ENCODE results near the gene KRT14. TPM values are rescaled to one million over a fixed set of nuclear protein-coding genes. Genes with fewer than 3 reads are reported as not detected.

Gene KRT14
- total RNA-seq, 1 experiment from 2014 or later, result not detected

DNA sequence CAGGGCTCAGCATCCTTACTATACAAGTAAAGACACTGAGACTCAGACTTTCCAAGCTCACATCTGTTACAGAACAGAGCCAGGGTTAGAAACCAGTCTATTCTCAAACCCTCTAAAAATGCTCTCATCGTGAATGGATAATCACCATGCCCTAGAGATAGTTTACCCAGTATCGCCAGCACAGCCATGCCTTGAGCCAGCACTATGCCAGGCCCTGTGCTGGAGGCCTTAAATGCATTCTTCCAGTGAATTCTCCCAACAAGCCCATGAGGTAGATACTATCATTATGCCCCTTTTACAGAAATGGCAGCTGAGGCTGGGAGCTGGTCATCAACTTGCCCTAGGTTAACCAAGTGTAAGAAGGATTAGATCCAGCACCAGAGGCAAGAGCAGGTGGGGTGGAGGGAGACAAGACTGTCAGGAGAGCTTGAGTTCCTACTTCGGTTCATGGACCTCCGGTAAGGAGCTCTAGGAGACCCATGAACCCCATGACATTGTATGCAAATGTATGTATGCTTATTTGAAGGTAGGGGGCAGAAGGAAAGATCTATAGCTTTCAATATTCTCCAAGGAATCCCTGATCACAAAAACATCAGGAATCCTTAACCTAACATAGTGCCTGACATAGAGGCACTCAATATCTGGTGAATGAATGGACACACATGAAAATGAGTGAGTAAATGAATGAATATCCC lies 5.2 kb downstream of the KRT14 start:
- Histone ChIP-seq H2BK5ac (ENCODE audit: insufficient read length, low read length) (no peak overlapping the region), H3K23ac (ENCODE audit: insufficient read length, low read depth, low read length) (no peak overlapping the region), H4K91ac (ENCODE audit: insufficient read length, low read depth, low read length) (no peak overlapping the region), H3K79me2 (ENCODE audit: insufficient read depth, low read length) (no peaks in the 10 kb centered on the region), H3K79me1 (ENCODE audit: insufficient read depth, low read depth, low read length, poor library complexity, severe bottlenecking) (no peaks in the 10 kb centered on the region), H2AK5ac (ENCODE audit: insufficient read length, low read length) (no peak overlapping the region), H3K18ac (ENCODE audit: insufficient read length, low read depth, low read length) (no peak overlapping the region), H2BK15ac (ENCODE audit: low read depth, low read length) (no peak overlapping the region; the same call in 1 of the 2 replicates), H3K4ac (ENCODE audit: low read depth, low read length) (no peak overlapping the region), H4K8ac (replicated peaks; ENCODE audit: insufficient read length, low read depth, low read length) (no peak overlapping the region), H3K23me2 (ENCODE audit: insufficient read length, low read depth, low read length, poor library complexity, severe bottlenecking) (no peaks in the 10 kb centered on the region), H3K56ac (ENCODE audit: insufficient read length, low read depth, low read length) (no peak overlapping the region), H2AFZ (ENCODE audit: low read length) (no peak overlapping the region), H2BK120ac (ENCODE audit: low read depth, low read length, poor library complexity, severe bottlenecking) (no peak overlapping the region), H3T11ph (ENCODE audit: low read length) (no peak overlapping the region), H3K14ac (ENCODE audit: insufficient read depth, low read length) (no peak overlapping the region), H4K20me1 (ENCODE audit: control insufficient read depth, insufficient read depth, insufficient read length) (no peaks in the 10 kb centered on the region), H2BK20ac (ENCODE audit: low read depth, low read length, poor library complexity, severe bottlenecking) (no peak overlapping the region), H3K9ac (ENCODE audit: extremely low read depth, insufficient read length, low read length) (no peak overlapping the region), H2BK12ac (ENCODE audit: insufficient read length, low read depth, low read length) (no peak overlapping the region), H3K27ac (ENCODE audit: insufficient read length, low read depth, low read length) (no peak overlapping the region), H4K5ac (ENCODE audit: insufficient read length, low read depth, low read length) (no peak overlapping the region), H3K4me2 (ENCODE audit: insufficient read depth, insufficient read length, low read length) (no peak overlapping the region), H3K27me3 (ENCODE audit: insufficient read depth, low read length) (no peaks in the 10 kb centered on the region), H3K4me1 (ENCODE audit: insufficient read depth, low read length) (no peaks in the 10 kb centered on the region; the same call in 1 of the 2 replicates), H3K9me3 (ENCODE audit: control insufficient read depth, low read depth, low read length) (no peaks in the 10 kb centered on the region)
- TF ChIP-seq CTCF (conservative IDR thresholded peaks at IDR 0.05), result no peak
- Mint-ChIP-seq H3K27ac (no peak overlapping the region), H3K36me3 (ENCODE audit: insufficient read depth in 1 of 3, low read depth in 3 of 3) (no peaks in the 10 kb centered on the region; a peak in 1 of 7 replicates), H3K27me3 (ENCODE audit: low read depth) (peaks cover 29% of the 10 kb centered on the region), H3K4me1 (peaks cover 15 to 21% of the 10 kb centered on the region in 2 experiments), H3K4me3 (no peak overlapping the region), H3K9me3 (peaks cover 0 to 4% of the 10 kb centered on the region in 2 experiments; a peak in 1 of 5 replicates)
- no peak for DNase-seq
- WGBS (ENCODE audit: extremely low coverage, insufficient read length, low lambda C conversion rate), result no CpG with 5 or more reads among the region's 4 CpGs

Measured in H9 (cell line).